Brain microvascular endothelial cell (primary cell): ENCODE measurements around the gene INHBE.

Experiments used
- DNase-seq: peaks from one replicate; pipeline ENCODE4 v3.0.0-alpha.2; 2020
- H3K27ac ChIP-seq: fragments of 250-450 bp; sonication (Bioruptor Pico); 2 replicates; pipeline ENCODE4 v1.5.1; 2020; ENCODE audit warnings: mild to moderate bottlenecking, moderate library complexity
- H3K27me3 ChIP-seq: fragments of 250-450 bp; sonication (Bioruptor Pico); replicated peaks from 2 replicates; pipeline ENCODE4 v1.5.1; 2020; ENCODE audit warnings: mild to moderate bottlenecking
- H3K36me3 ChIP-seq: fragments of 250-450 bp; sonication (Bioruptor Pico); replicated peaks from 2 replicates; pipeline ENCODE4 v1.5.1; 2020; ENCODE audit warnings: mild to moderate bottlenecking
- H3K4me3 ChIP-seq: 2 replicates; pipeline ENCODE4 v1.5.1; 2011; ENCODE audit warnings: low read depth, mild to moderate bottlenecking, control low read depth, low read length, moderate library complexity
- in situ Hi-C: cut with HindIII; loops from 2 replicates; pipeline ENCODE4 v1.10.0; 2017; ENCODE audit warnings: low sequenced_read_pairs, low pct_ligation_motif_present
- TF ChIP-seq, protein P1 (sequence below): IDR thresholded peaks from 2 replicates; pipeline ENCODE4 v1.5.1; 2011; ENCODE audit warnings: low read depth, mild to moderate bottlenecking, moderate library complexity, low read length, control low read depth, inconsistent platforms; ENCODE audit errors: missing control alignments

Gene INHBE

DNA sequence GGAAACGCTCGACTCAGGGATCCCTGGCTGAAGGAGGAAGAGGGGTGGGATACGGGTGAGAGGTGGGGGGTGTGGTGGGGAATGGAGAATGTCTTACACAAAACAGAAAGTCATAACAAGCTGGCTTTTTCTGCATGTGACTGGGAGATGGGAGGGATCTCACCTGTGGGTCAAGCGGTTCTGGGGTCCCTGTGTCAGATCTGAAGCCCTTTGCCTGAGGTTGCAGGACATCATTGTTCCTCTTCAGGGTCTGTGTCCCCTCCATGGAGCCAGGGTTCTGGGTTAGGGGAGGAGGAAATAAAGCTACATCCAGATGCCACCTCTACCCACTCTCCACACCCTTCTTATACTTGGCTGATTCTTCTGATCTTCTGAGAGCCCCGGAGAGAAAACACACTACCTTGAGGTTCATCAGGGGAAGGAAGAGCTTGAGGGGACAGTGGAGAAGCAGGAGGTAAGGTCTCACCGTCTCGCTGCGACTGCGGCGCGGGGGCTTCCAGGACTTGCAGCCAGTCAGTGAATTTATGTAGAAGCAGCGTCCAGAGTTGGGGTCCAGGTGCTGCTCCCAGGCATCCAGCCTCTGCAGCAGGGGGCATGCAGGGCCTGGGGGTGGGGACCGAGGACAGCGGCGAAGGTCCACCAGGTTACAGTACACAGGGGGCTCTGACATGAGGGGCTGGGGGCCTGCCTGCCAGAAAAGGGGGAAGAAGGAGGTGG is 22.0 kb downstream of the INHBE start:
- Histone ChIP-seq H3K4me3 (no peak overlapping the region), H3K36me3 (no peaks in the 10 kb centered on the region), H3K27ac (no peak overlapping the region), H3K27me3 (peaks cover 42% of the 10 kb centered on the region)
- TF ChIP-seq, protein P1, sequence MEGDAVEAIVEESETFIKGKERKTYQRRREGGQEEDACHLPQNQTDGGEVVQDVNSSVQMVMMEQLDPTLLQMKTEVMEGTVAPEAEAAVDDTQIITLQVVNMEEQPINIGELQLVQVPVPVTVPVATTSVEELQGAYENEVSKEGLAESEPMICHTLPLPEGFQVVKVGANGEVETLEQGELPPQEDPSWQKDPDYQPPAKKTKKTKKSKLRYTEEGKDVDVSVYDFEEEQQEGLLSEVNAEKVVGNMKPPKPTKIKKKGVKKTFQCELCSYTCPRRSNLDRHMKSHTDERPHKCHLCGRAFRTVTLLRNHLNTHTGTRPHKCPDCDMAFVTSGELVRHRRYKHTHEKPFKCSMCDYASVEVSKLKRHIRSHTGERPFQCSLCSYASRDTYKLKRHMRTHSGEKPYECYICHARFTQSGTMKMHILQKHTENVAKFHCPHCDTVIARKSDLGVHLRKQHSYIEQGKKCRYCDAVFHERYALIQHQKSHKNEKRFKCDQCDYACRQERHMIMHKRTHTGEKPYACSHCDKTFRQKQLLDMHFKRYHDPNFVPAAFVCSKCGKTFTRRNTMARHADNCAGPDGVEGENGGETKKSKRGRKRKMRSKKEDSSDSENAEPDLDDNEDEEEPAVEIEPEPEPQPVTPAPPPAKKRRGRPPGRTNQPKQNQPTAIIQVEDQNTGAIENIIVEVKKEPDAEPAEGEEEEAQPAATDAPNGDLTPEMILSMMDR: no peak
- DNase-seq: no peak
- in situ Hi-C loops: no loop called here

DNA sequence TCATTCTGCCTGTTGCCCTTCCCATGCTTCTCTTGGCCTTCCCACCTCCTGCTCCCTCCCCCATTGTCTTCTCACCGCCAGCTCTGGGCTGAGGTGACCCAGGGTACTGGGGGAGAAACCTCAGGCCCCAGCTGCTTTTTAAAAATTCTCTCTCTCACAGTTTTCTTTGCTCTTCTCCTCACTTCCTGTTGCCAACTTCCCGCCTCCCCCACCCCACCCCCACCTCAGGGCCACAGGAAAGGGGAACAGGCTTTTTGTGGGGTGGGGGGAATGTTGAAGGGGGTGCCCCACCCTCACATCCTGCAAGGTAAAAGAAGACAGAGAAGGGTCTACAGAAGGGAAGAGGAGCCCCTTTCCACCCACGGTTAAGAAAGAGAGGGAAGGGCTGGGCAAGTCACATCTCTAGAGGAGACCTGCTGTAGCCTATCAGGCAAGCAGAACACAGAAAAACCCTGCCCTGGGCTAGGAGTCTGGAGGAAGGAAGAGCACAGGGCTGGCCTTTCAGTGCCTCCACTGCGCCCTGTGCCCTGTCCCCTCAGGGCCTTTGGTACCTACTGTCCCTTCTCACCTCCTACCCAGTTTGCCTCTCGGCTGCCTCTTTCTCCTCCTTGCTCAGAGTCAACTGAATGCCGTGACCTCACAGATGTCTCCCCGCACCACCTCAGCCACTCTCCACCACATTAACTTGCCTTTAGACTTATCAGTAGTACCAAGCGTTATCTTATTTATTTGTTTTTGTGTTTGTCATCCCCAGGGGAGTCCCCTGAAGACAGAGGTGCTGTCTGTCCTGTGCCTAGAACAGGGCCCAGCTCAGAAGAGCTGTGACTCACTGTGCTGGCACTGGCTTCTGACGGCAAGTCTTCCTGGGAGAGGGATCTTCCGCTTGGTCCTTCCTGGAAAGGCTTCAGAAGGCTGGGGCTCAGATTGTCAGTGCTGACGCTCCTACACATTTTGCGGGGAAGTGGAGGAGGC is 22.9 kb downstream of the INHBE start:
- Histone ChIP-seq H3K27ac (no peak overlapping the region), H3K36me3 (no peaks in the 10 kb centered on the region), H3K4me3 (no peak overlapping the region), H3K27me3 (peaks cover 35% of the 10 kb centered on the region)
- no peak for DNase-seq
- in situ Hi-C loops: no loop called here
- TF ChIP-seq, protein P1: no peak

DNA sequence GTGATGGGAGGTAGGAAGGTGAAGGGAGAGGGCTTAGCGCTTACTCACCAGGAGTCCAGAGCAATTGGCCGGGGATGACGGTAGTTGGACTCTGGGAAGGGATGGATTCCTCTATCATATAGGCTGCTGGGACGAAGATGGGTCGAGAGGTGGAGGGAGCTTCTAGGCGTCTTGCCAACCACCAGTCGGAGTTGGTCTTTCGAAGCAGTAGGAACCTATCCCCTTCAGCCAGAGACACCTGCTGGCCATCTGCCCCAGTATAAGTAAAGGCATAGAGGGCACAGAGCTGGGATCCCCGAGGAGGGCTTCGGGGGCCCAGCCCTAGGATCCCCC is 23.9 kb downstream of the INHBE start:
- H3K27me3 ChIP-seq: peaks cover 24% of the 10 kb centered on the region
- in situ Hi-C loops: no loop called here
- H3K27ac ChIP-seq: no peak overlapping the region
- TF ChIP-seq, protein P1: no peak
- no peak for DNase-seq
- H3K36me3 ChIP-seq: no peaks in the 10 kb centered on the region
- no peak overlapping the region for H3K4me3 ChIP-seq

DNA sequence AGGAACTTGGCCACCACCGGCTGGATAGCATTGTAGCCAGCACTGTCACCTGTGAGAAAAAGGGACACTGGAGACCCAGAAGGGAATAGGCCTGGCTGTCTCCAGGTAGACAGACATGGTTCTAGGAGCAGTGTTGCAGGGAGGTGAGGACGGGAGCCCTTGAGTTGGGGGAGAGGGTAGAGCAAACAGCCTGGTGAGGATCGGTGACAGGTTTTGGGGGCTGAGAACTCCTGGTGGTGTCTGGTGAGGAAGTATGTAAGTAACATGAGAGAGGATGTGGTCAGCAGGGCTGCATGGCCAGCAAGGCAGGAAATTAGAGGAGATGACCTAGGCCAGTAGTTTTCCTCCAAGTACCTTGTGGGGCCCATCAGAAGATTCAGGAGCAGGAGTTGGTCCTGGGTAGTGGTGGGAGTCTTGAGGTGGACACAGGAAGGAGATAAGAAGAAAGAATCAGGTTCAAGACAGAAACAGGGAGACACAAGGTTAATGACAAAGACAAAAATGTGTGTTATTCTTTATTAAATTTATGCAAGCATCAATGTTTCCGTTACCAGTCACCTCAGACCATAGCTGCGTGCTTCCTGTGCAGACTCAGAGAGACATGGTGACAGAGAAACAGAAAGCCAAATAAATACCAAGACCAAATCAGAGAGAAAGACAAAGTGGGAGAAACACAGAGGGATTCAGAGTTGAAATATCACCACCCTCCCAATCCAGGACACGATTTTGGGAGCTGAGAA is 24.4 kb downstream of the INHBE start, which contains the start of gene ARHGAP9:
TSS of gene ARHGAP9 (minus strand) at position 491 of the 740 bp plus-strand sequence. CDS start at position 31, 460 bp downstream.
- in situ Hi-C loops: no loop called here
- no peak for DNase-seq
- peaks cover 19% of the 10 kb centered on the region for H3K27me3 ChIP-seq
- no peak within 1 kb of the TSS for H3K27ac ChIP-seq
- no peak within 1 kb of the TSS for H3K4me3 ChIP-seq
- TF ChIP-seq, protein P1: no peak
- H3K36me3 ChIP-seq: no peaks in the 10 kb centered on the region

DNA sequence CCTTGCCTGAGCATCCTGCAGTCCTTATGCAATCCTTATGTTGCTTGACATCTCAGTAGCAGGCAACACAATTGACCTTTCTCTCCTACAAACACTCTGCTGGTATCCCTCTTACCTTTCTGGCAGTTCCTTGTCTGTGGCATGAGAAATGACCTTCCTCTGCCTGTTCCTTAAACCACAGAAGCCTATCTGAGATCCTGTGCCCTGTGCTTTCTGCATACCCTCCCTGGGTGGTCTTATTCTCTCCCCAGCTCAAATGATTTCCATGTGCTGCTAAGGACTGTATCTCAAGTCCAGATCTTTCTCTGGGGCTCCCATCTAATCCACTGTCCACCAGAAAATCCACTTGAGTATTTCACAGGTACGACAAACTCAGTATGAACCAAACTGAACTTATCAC is 26.6 kb downstream of the INHBE start:
- in situ Hi-C loops: no loop called here
- no peak overlapping the region for H3K27ac ChIP-seq
- TF ChIP-seq, protein P1: no peak
- no peaks in the 10 kb centered on the region for H3K27me3 ChIP-seq
- no peak for DNase-seq
- H3K36me3 ChIP-seq: no peaks in the 10 kb centered on the region
- no peak overlapping the region for H3K4me3 ChIP-seq
